HepG2 (cell line): ENCODE results near the gene NEDD4.

ENCODE experiments used
- EP300 ChIP-seq, 3 experiments: sonication (generic) in 1 of 3; formaldehyde crosslinking in 1 of 3; IDR thresholded peaks; 2 replicates each; pipeline versions ENCODE4 v1.5.1 to v1.6.1; 2011 to 2020; ENCODE audit warnings: low read depth in 2 of 3, low read length in 2 of 3, borderline replicate concordance in 1 of 3, improper control_type of control experiment in 1 of 3, mild to moderate bottlenecking in 1 of 3, missing genetic modification reagents in 1 of 3, moderate library complexity in 1 of 3
- FLYWCH1 ChIP-seq: sonication (generic); formaldehyde crosslinking; IDR thresholded peaks from 2 replicates; pipeline ENCODE4 v1.8.1; 2023; ENCODE audit warnings: mild to moderate bottlenecking, missing genetic modification reagents
- FOXK2 ChIP-seq: fragments of 450-650 bp; IDR thresholded peaks from 2 replicates; pipeline ENCODE4 v1.6.1; 2016
- KAT7 ChIP-seq: IDR thresholded peaks from 2 replicates; pipeline ENCODE4 v1.6.1; 2018; ENCODE audit warnings: borderline replicate concordance, missing compliant biosample characterization
- PTBP1 ChIP-seq: fragments of 200-400 bp; formaldehyde crosslinking; IDR thresholded peaks from 2 replicates; pipeline ENCODE4 v1.6.1; 2018; ENCODE audit warnings: low read length, low read depth; ENCODE audit not compliant: poor library complexity, severe bottlenecking
- TGIF2 ChIP-seq: IDR thresholded peaks from 2 replicates; pipeline ENCODE4 v1.6.1; 2016; ENCODE audit warnings: control low read depth, missing compliant biosample characterization
- ZFAT ChIP-seq: sonication (generic); formaldehyde crosslinking; conservative IDR thresholded peaks from 2 replicates; pipeline ENCODE4 v1.8.1; 2023; ENCODE audit warnings: missing genetic modification reagents, inconsistent platforms
- ZNF121 ChIP-seq: sonication (generic); formaldehyde crosslinking; IDR thresholded peaks from 2 replicates; pipeline ENCODE4 v1.5.0; 2020; ENCODE audit warnings: mild to moderate bottlenecking, missing genetic modification reagents
- ZNF816 ChIP-seq: sonication (generic); formaldehyde crosslinking; IDR thresholded peaks from 2 replicates; pipeline ENCODE4 v1.8.0; 2022; ENCODE audit warnings: missing genetic modification reagents, mild to moderate bottlenecking, borderline replicate concordance
- ZSCAN9 ChIP-seq: IDR thresholded peaks from 2 replicates; pipeline ENCODE4 v1.6.1; 2016; ENCODE audit warnings: borderline replicate concordance
- TF ChIP-seq, protein P1 (sequence below): sonication (generic); formaldehyde crosslinking; IDR thresholded peaks from 2 replicates; pipeline ENCODE4 v1.5.0; 2020; ENCODE audit warnings: mild to moderate bottlenecking, low read depth, missing genetic modification reagents, borderline replicate concordance

DNA sequence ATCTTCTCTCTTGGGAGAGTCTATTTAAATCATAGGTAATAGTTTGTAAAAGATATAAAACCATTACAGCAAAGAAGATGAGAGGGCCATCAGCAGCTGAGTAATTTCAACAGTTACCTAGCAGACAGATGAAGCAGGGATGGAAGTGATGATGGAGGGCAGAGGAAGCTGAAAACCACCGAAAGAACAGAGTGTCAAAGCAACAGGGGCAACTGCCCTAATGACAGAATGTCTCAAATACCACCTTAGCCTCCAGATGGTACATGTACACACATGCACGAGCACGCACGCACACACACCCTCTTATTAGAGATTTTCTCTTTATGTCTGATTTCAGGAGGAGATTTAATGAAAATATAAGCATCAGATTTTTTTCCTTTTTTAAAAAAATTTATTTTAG lies 64.5 kb downstream of the NEDD4 start:
- TF ChIP-seq EP300 (IDR thresholded peaks at IDR 0.05; ENCODE audit: low read depth in 2 of 2, low read length in 2 of 2) (no peak), EP300 (CRISPR knock-in tag; IDR thresholded peaks at IDR 0.05; ENCODE audit: borderline replicate concordance) (no peak), KAT7 (CRISPR knock-in tag) (no peak), ZNF816 (CRISPR knock-in tag) (no peak), ZFAT (CRISPR knock-in tag) (no peak), TGIF2 (CRISPR knock-in tag) (no peak), FLYWCH1 (no peak), PTBP1 (no peak), ZSCAN9 (CRISPR knock-in tag) (no peak), FOXK2 (no peak), ZNF121 (no peak)
- TF ChIP-seq, protein P1, sequence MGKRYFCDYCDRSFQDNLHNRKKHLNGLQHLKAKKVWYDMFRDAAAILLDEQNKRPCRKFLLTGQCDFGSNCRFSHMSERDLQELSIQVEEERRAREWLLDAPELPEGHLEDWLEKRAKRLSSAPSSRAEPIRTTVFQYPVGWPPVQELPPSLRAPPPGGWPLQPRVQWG (CRISPR knock-in tag): no peak
